Stomach (tissue), 9 donors: ENCODE data around the gene NFRKB. TPM values are rescaled to one million over a fixed set of nuclear protein-coding genes. Genes with fewer than 3 reads are reported as not detected.

Experiments
- DNase-seq, 2 donors: peaks; one replicate each; pipeline versions ENCODE4 v3.0.0 to v3.0.0-alpha.2; 2013 to 2019
- H3K27ac ChIP-seq, 5 donors: fragments of 200-600 bp in 4 of 5; sonication (generic) in 4 of 5; one replicate each; pipeline ENCODE4 v1.5.1; 2013 to 2019; ENCODE audit warnings: mild to moderate bottlenecking in 1 of 5, moderate library complexity in 1 of 5
- H3K27me3 ChIP-seq, 3 donors: fragments of 200-600 bp; sonication (generic); one replicate each; pipeline ENCODE4 v1.5.1; 2017 to 2019; ENCODE audit warnings: mixed run types in 1 of 3
- H3K36me3 ChIP-seq, 4 donors: fragments of 200-600 bp; sonication (generic); 1 replicate in 3 of 4; 2 replicates in 1 of 4; pipeline ENCODE4 v1.5.1; 2016 to 2019
- H3K4me1 ChIP-seq, 4 donors: fragments of 200-600 bp; sonication (generic); one replicate each; pipeline ENCODE4 v1.5.1; 2016 to 2019
- H3K4me3 ChIP-seq, 4 donors: fragments of 200-600 bp; sonication (generic) in 3 of 4; one replicate each; pipeline ENCODE4 v1.5.1; 2016 to 2019; ENCODE audit warnings: mild to moderate bottlenecking in 1 of 4
- H3K9me3 ChIP-seq, 4 donors: fragments of 200-600 bp; sonication (generic); one replicate each; pipeline ENCODE4 v1.5.1; 2016 to 2019
- CTCF ChIP-seq, 7 experiments: fragments of 450-650 bp in 4 of 7; fragments of 200-600 bp in 3 of 7; sonication (generic) in 3 of 7; IDR thresholded peaks; one replicate each; pipeline ENCODE4 v1.5.1; 2016 to 2019; ENCODE audit warnings: antibody characterized with exemption in 7 of 7, control low read depth in 2 of 7, mild to moderate bottlenecking in 1 of 7
- EP300 ChIP-seq: sonication (generic); formaldehyde crosslinking; IDR thresholded peaks from one replicate; pipeline ENCODE4 v1.6.1; 2017; ENCODE audit warnings: antibody characterized with exemption
- POLR2A ChIP-seq, 4 donors: fragments of 450-650 bp; IDR thresholded peaks; one replicate each; pipeline ENCODE4 v1.6.1; 2016; ENCODE audit warnings: antibody characterized with exemption in 4 of 4, control low read depth in 2 of 4, mild to moderate bottlenecking in 1 of 4, moderate library complexity in 1 of 4
- POLR2AphosphoS5 ChIP-seq, 3 donors: sonication (generic); formaldehyde crosslinking; IDR thresholded peaks; one replicate each; pipeline ENCODE4 v1.6.1; 2016; ENCODE audit warnings: antibody characterized with exemption in 3 of 3
- WGBS, 5 donors: extraction: QIAGEN DNeasy Blood & Tissue Kit in 3 of 5; methylation state at CpG; one replicate each; pipeline versions ENCODE4 v1.1.5 to v1.1.7; 2013 to 2018; 5-methylcytosine and 5-hydroxymethylcytosine counted together
- intact Hi-C: fragments of 100-400 bp; cut with DNase I; formaldehyde crosslinking; loops from one replicate; pipeline ENCODE4 v1.15.1; 2023; ENCODE audit warnings: low total_unique reads
- polyA plus RNA-seq, 3 donors: library from polyadenylated mRNA; stranded (reverse); fragments of 200-250 nt; gene quantifications; one replicate each; pipeline ENCODE4 v1.2.3, GENCODE V29; 2013
- total RNA-seq, 5 donors: library from RNA; depleted of rRNA; stranded (reverse); fragments of >200 nt; gene quantifications; one replicate each; pipeline versions ENCODE4 v1.1.0 to v1.2.3, GENCODE V29; 2014 to 2016
- donor health status: healthy with polysubstance abuse.
- donor health status: Bipolar disorder and iron deficiency.
- donor health status: healthy.

The NFRKB gene
- total and polyA plus RNA-seq, 8 donors, result 4.4 to 127 (median 14.5) TPM

DNA sequence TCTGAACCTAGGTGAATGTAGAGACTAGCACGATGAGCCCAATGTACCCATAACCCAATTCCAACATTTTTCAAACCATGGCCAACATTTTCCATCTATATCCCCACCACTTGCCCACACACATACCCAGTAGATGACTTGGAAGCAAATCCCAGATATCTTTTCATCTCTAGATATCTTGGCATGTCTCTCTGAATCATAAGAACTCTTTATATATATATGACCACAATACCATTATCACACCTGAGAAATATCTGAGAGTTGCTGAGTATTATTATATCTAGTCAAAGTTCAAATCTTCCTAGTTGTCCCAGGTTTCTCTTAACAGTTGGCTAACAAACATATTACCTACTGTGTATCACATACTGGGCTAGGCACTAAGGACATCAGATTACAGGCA is 37.9 kb upstream of the NFRKB start:
- no peaks in the 10 kb centered on the region for H3K27me3 ChIP-seq
- peaks cover 11 to 50% (median 40%) of the 10 kb centered on the region in 4 donors for H3K36me3 ChIP-seq
- no peak overlapping the region for H3K27ac ChIP-seq
- DNase-seq, result no peak
- H3K9me3 ChIP-seq, result no peaks in the 10 kb centered on the region
- no peak overlapping the region for H3K4me3 ChIP-seq
- TF ChIP-seq POLR2A (IDR thresholded peaks at IDR 0.05), result no peak
- no peak for TF ChIP-seq EP300
- TF ChIP-seq CTCF (IDR thresholded peaks at IDR 0.05), result no peak
- TF ChIP-seq POLR2AphosphoS5 (IDR thresholded peaks at IDR 0.05), result no peak
- H3K4me1 ChIP-seq, result no peaks in the 10 kb centered on the region
- WGBS, 5 donors, result 95 to 100% (median 98%) methylated on average over 1 of the region's 1 CpG
- intact Hi-C loops, result no loop called here

GRCh38 chr11:129932381-129933067 is 37.1 kb upstream of the NFRKB start:
- intact Hi-C loops, result no loop called here
- H3K36me3 ChIP-seq, result peaks cover 11 to 53% (median 44%) of the 10 kb centered on the region in 4 donors
- WGBS, 5 donors, result 85 to 94% (median 89%) methylated on average over 7 of the region's 7 CpGs
- DNase-seq, result no peak
- H3K4me1 ChIP-seq, result no peaks in the 10 kb centered on the region
- no peak overlapping the region for H3K27ac ChIP-seq
- TF ChIP-seq EP300 (no peak), POLR2AphosphoS5 (IDR thresholded peaks at IDR 0.05) (no peak), CTCF (IDR thresholded peaks at IDR 0.05) (no peak), POLR2A (IDR thresholded peaks at IDR 0.05) (no peak)
- no peaks in the 10 kb centered on the region for H3K9me3 ChIP-seq
- H3K27me3 ChIP-seq, result no peaks in the 10 kb centered on the region
- no peak overlapping the region for H3K4me3 ChIP-seq

GRCh38 chr11:129930743-129931142 is 35.4 kb upstream of the NFRKB start:
- TF ChIP-seq POLR2A (IDR thresholded peaks at IDR 0.05), result no peak
- no peak for TF ChIP-seq CTCF (IDR thresholded peaks at IDR 0.05)
- TF ChIP-seq EP300, result no peak
- no peak for TF ChIP-seq POLR2AphosphoS5 (IDR thresholded peaks at IDR 0.05)

DNA sequence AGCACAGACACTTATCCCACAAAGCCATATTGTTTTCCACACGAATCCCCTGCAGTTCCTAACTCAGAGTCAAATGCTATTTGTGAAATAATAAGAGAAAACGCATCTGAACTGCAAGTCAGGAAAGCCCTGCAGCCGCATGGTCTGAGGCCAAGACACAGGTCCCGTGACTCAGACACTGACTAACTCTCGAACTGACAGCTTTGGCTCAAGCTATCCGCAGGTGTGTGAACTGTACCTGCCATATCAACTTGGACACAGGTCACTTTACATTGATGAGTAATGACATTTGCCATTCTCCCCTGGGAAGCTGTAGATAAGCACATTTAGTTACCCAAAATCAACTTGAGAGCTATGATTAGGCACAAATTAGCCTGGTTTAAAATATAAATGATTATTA is 34.9 kb upstream of the NFRKB start:
- DNase-seq, result no peak
- Histone ChIP-seq H3K36me3 (peaks cover 11 to 52% (median 45%) of the 10 kb centered on the region in 4 donors), H3K27me3 (no peaks in the 10 kb centered on the region), H3K4me3 (no peak overlapping the region), H3K4me1 (no peaks in the 10 kb centered on the region), H3K9me3 (no peaks in the 10 kb centered on the region), H3K27ac (no peak overlapping the region)
- intact Hi-C loops, result no loop called here
- TF ChIP-seq POLR2A (IDR thresholded peaks at IDR 0.05), result no peak
- no peak for TF ChIP-seq POLR2AphosphoS5 (IDR thresholded peaks at IDR 0.05)
- TF ChIP-seq EP300, result no peak
- TF ChIP-seq CTCF (IDR thresholded peaks at IDR 0.05), result no peak
- WGBS, 5 donors, result 60 to 91% (median 81%) methylated on average over 6 of the region's 6 CpGs

More at GRCh38 chr11:129930743-129931142, 35.4 kb upstream of the NFRKB start:
- H3K4me3 ChIP-seq, result no peak overlapping the region
- intact Hi-C loops, result no loop called here
- H3K9me3 ChIP-seq, result no peaks in the 10 kb centered on the region
- H3K27ac ChIP-seq, result no peak overlapping the region
- H3K36me3 ChIP-seq, result peaks cover 11 to 48% (median 44%) of the 10 kb centered on the region in 4 donors
- no peaks in the 10 kb centered on the region for H3K27me3 ChIP-seq
- WGBS, 5 donors, result 83 to 96% (median 91%) methylated on average over 13 of the region's 13 CpGs
- H3K4me1 ChIP-seq, result no peaks in the 10 kb centered on the region
- no peak for DNase-seq
